ENCODE data around the gene SMIM21. TPM values are rescaled to one million over a fixed set of nuclear protein-coding genes. Genes with fewer than 3 reads are reported as not detected.

Gene SMIM21
- total RNA-seq, 1 experiment from 2014 or later = not detected

DNA sequence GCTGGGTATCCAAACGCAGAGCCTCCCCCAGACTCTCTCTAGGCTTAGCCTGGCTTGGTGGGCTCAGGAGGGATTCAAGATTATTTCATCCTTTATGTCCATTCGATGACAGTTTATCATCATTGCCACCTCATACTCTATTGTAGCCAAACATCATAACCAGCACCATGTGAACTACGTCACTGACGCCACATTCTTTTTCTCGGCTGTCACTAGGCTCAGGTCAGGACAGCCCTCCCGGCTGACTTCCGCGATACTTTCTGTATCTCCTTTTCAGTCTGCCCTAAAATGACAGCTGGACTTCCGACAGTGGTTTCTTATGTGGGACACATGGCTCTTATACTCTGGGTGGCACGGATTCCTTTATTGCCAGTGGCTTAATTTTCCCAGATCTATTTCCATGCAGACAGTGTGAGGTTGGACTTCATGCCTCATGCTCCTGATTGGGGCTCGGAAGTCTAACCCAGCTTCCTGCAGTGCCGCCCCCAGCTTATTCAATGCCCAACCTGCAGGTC, 39.8 kb upstream of the SMIM21 start:
- DNase-seq (ENCODE audit: low spot score) (no peak), ATAC-seq (no peak)
- Mint-ChIP-seq H3K27ac (no peak overlapping the region), H3K4me3 (no peak overlapping the region), H3K9me3 (peaks cover 6% of the 10 kb centered on the region; the same call in 1 of the 2 replicates), H3K27me3 (ENCODE audit: low read depth) (no peaks in the 10 kb centered on the region; the same call in 1 of the 2 replicates), H3K36me3 (no peaks in the 10 kb centered on the region), H3K4me1 (no peaks in the 10 kb centered on the region; the same call in 1 of the 2 replicates)
- POLR2A ChIA-PET = no interaction called here
- CTCF ChIA-PET = no interaction called here
- TF ChIP-seq, protein P1, sequence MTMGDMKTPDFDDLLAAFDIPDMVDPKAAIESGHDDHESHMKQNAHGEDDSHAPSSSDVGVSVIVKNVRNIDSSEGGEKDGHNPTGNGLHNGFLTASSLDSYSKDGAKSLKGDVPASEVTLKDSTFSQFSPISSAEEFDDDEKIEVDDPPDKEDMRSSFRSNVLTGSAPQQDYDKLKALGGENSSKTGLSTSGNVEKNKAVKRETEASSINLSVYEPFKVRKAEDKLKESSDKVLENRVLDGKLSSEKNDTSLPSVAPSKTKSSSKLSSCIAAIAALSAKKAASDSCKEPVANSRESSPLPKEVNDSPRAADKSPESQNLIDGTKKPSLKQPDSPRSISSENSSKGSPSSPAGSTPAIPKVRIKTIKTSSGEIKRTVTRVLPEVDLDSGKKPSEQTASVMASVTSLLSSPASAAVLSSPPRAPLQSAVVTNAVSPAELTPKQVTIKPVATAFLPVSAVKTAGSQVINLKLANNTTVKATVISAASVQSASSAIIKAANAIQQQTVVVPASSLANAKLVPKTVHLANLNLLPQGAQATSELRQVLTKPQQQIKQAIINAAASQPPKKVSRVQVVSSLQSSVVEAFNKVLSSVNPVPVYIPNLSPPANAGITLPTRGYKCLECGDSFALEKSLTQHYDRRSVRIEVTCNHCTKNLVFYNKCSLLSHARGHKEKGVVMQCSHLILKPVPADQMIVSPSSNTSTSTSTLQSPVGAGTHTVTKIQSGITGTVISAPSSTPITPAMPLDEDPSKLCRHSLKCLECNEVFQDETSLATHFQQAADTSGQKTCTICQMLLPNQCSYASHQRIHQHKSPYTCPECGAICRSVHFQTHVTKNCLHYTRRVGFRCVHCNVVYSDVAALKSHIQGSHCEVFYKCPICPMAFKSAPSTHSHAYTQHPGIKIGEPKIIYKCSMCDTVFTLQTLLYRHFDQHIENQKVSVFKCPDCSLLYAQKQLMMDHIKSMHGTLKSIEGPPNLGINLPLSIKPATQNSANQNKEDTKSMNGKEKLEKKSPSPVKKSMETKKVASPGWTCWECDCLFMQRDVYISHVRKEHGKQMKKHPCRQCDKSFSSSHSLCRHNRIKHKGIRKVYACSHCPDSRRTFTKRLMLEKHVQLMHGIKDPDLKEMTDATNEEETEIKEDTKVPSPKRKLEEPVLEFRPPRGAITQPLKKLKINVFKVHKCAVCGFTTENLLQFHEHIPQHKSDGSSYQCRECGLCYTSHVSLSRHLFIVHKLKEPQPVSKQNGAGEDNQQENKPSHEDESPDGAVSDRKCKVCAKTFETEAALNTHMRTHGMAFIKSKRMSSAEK (CRISPR knock-in tag; IDR thresholded peaks at IDR 0.05; ENCODE audit: borderline replicate concordance) = no peak
- TF ChIP-seq, protein P2, sequence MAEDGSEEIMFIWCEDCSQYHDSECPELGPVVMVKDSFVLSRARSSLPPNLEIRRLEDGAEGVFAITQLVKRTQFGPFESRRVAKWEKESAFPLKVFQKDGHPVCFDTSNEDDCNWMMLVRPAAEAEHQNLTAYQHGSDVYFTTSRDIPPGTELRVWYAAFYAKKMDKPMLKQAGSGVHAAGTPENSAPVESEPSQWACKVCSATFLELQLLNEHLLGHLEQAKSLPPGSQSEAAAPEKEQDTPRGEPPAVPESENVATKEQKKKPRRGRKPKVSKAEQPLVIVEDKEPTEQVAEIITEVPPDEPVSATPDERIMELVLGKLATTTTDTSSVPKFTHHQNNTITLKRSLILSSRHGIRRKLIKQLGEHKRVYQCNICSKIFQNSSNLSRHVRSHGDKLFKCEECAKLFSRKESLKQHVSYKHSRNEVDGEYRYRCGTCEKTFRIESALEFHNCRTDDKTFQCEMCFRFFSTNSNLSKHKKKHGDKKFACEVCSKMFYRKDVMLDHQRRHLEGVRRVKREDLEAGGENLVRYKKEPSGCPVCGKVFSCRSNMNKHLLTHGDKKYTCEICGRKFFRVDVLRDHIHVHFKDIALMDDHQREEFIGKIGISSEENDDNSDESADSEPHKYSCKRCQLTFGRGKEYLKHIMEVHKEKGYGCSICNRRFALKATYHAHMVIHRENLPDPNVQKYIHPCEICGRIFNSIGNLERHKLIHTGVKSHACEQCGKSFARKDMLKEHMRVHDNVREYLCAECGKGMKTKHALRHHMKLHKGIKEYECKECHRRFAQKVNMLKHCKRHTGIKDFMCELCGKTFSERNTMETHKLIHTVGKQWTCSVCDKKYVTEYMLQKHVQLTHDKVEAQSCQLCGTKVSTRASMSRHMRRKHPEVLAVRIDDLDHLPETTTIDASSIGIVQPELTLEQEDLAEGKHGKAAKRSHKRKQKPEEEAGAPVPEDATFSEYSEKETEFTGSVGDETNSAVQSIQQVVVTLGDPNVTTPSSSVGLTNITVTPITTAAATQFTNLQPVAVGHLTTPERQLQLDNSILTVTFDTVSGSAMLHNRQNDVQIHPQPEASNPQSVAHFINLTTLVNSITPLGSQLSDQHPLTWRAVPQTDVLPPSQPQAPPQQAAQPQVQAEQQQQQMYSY (CRISPR knock-in tag; IDR thresholded peaks at IDR 0.05) = no peak
- TF ChIP-seq, protein P3, sequence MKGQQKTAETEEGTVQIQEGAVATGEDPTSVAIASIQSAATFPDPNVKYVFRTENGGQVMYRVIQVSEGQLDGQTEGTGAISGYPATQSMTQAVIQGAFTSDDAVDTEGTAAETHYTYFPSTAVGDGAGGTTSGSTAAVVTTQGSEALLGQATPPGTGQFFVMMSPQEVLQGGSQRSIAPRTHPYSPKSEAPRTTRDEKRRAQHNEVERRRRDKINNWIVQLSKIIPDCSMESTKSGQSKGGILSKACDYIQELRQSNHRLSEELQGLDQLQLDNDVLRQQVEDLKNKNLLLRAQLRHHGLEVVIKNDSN (CRISPR knock-in tag; IDR thresholded peaks at IDR 0.05) = no peak
- TF ChIP-seq, protein P4, sequence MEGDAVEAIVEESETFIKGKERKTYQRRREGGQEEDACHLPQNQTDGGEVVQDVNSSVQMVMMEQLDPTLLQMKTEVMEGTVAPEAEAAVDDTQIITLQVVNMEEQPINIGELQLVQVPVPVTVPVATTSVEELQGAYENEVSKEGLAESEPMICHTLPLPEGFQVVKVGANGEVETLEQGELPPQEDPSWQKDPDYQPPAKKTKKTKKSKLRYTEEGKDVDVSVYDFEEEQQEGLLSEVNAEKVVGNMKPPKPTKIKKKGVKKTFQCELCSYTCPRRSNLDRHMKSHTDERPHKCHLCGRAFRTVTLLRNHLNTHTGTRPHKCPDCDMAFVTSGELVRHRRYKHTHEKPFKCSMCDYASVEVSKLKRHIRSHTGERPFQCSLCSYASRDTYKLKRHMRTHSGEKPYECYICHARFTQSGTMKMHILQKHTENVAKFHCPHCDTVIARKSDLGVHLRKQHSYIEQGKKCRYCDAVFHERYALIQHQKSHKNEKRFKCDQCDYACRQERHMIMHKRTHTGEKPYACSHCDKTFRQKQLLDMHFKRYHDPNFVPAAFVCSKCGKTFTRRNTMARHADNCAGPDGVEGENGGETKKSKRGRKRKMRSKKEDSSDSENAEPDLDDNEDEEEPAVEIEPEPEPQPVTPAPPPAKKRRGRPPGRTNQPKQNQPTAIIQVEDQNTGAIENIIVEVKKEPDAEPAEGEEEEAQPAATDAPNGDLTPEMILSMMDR (IDR thresholded peaks at IDR 0.05) = no peak
- TF ChIP-seq TEAD1 (CRISPR knock-in tag; IDR thresholded peaks at IDR 0.05) = no peak
- no peak for TF ChIP-seq CREM (CRISPR knock-in tag; IDR thresholded peaks at IDR 0.05)
- no peak for TF ChIP-seq CBFB (CRISPR knock-in tag; IDR thresholded peaks at IDR 0.05; ENCODE audit: low read depth)
- no peak for TF ChIP-seq ZNF232 (CRISPR knock-in tag; IDR thresholded peaks at IDR 0.05)
- TF ChIP-seq NFATC4 (CRISPR knock-in tag; IDR thresholded peaks at IDR 0.05) = no peak
- TF ChIP-seq NFE2L1 (CRISPR knock-in tag; IDR thresholded peaks at IDR 0.05) = no peak
- TF ChIP-seq ZNF416 (CRISPR knock-in tag; IDR thresholded peaks at IDR 0.05) = no peak
- no peak for TF ChIP-seq NFYB (CRISPR knock-in tag; conservative IDR thresholded peaks at IDR 0.05; ENCODE audit: low read depth)
- TF ChIP-seq, protein P5, sequence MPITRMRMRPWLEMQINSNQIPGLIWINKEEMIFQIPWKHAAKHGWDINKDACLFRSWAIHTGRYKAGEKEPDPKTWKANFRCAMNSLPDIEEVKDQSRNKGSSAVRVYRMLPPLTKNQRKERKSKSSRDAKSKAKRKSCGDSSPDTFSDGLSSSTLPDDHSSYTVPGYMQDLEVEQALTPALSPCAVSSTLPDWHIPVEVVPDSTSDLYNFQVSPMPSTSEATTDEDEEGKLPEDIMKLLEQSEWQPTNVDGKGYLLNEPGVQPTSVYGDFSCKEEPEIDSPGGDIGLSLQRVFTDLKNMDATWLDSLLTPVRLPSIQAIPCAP (CRISPR knock-in tag; IDR thresholded peaks at IDR 0.05) = no peak
- TF ChIP-seq FOXJ3 (CRISPR knock-in tag; IDR thresholded peaks at IDR 0.05; ENCODE audit: borderline replicate concordance) = no peak
- no peak for TF ChIP-seq PRRX2 (CRISPR knock-in tag; IDR thresholded peaks at IDR 0.05)
- no peak for TF ChIP-seq OVOL2 (CRISPR knock-in tag; IDR thresholded peaks at IDR 0.05; ENCODE audit: borderline replicate concordance)
- TF ChIP-seq, protein P6, sequence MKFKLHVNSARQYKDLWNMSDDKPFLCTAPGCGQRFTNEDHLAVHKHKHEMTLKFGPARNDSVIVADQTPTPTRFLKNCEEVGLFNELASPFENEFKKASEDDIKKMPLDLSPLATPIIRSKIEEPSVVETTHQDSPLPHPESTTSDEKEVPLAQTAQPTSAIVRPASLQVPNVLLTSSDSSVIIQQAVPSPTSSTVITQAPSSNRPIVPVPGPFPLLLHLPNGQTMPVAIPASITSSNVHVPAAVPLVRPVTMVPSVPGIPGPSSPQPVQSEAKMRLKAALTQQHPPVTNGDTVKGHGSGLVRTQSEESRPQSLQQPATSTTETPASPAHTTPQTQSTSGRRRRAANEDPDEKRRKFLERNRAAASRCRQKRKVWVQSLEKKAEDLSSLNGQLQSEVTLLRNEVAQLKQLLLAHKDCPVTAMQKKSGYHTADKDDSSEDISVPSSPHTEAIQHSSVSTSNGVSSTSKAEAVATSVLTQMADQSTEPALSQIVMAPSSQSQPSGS (CRISPR knock-in tag; IDR thresholded peaks at IDR 0.05; ENCODE audit: borderline replicate concordance, low read depth) = no peak
- TF ChIP-seq, protein P7, sequence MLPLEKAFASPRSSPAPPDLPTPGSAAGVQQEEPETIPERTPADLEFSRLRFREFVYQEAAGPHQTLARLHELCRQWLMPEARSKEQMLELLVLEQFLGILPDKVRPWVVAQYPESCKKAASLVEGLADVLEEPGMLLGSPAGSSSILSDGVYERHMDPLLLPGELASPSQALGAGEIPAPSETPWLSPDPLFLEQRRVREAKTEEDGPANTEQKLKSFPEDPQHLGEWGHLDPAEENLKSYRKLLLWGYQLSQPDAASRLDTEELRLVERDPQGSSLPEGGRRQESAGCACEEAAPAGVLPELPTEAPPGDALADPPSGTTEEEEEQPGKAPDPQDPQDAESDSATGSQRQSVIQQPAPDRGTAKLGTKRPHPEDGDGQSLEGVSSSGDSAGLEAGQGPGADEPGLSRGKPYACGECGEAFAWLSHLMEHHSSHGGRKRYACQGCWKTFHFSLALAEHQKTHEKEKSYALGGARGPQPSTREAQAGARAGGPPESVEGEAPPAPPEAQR (CRISPR knock-in tag; IDR thresholded peaks at IDR 0.05) = no peak
- no peak for TF ChIP-seq TP53 (CRISPR knock-in tag; IDR thresholded peaks at IDR 0.05)
- TF ChIP-seq, protein P8, sequence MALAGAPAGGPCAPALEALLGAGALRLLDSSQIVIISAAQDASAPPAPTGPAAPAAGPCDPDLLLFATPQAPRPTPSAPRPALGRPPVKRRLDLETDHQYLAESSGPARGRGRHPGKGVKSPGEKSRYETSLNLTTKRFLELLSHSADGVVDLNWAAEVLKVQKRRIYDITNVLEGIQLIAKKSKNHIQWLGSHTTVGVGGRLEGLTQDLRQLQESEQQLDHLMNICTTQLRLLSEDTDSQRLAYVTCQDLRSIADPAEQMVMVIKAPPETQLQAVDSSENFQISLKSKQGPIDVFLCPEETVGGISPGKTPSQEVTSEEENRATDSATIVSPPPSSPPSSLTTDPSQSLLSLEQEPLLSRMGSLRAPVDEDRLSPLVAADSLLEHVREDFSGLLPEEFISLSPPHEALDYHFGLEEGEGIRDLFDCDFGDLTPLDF (CRISPR knock-in tag; IDR thresholded peaks at IDR 0.05) = no peak
